Psoas muscle (tissue), 8 donors: ENCODE measurements around the gene MCM7. TPM values are rescaled to one million over a fixed set of nuclear protein-coding genes. Genes with fewer than 3 reads are reported as not detected.
"Not testable (repeated sequence)": the region's sequence is repeated elsewhere in the genome, so short reads cannot be mapped to it uniquely, and the experiment has no call there.

Experiments
- ATAC-seq, 4 donors: fragments of 200-7000 bp; cut with Tn5 transposase; one replicate each; pipeline ENCODE4 v1.9.1; 2020; ENCODE audit warnings: moderate library complexity in 3 of 4, mild to moderate bottlenecking in 2 of 4
- DNase-seq, 2 donors: peaks; one replicate each; pipeline ENCODE4 v3.0.0-alpha.2; 2020
- H3K27ac ChIP-seq: fragments of 200-600 bp; one replicate; pipeline ENCODE4 v1.8.0; 2022
- H3K27me3 ChIP-seq, 3 donors: fragments of 200-600 bp in 1 of 3; one replicate each; pipeline versions ENCODE4 v1.6.1 to v1.8.0; 2013 to 2022; ENCODE audit warnings: low read length in 2 of 3, mild to moderate bottlenecking in 2 of 3, moderate library complexity in 1 of 3; ENCODE audit not compliant: insufficient read depth in 3 of 3
- H3K36me3 ChIP-seq, 2 donors: fragments of 200-600 bp in 1 of 2; one replicate each; pipeline versions ENCODE4 v1.6.1 to v1.8.0; 2013 to 2022; ENCODE audit warnings: low read depth in 1 of 2, mild to moderate bottlenecking in 1 of 2, moderate library complexity in 1 of 2; ENCODE audit not compliant: insufficient read depth in 1 of 2
- H3K4me1 ChIP-seq: fragments of 200-600 bp; one replicate; pipeline ENCODE4 v1.8.0; 2022
- H3K4me3 ChIP-seq: fragments of 200-600 bp; one replicate; pipeline ENCODE4 v1.8.0; 2022; ENCODE audit warnings: mild to moderate bottlenecking
- H3K9me3 ChIP-seq: fragments of 200-600 bp; one replicate; pipeline ENCODE4 v1.8.0; 2022
- WGBS, 3 donors: extraction: QIAGEN DNeasy Blood & Tissue Kit; methylation state at CpG; one replicate each; pipeline versions ENCODE4 v1.1.6 to v1.1.7; 2013; 5-methylcytosine and 5-hydroxymethylcytosine counted together
- intact Hi-C, 2 donors: fragments of 100-400 bp; cut with DNase I; formaldehyde crosslinking; loops; one replicate each; pipeline versions ENCODE4 v1.11.0 to v1.14.2; 2022
- polyA plus RNA-seq, 3 donors: library from polyadenylated mRNA; stranded (reverse); fragments of 200-250 nt; gene quantifications; one replicate each; pipeline ENCODE4 v1.2.3, GENCODE V29; 2013
- total RNA-seq, 4 donors: library from RNA; stranded (reverse); fragmentation: NEBNext Ultra II Directional in 2 of 4; extraction: Animal tissue kit (Norgen Biotek cat#: 25700) in 2 of 4; gene quantifications; one replicate each; pipeline versions ENCODE4 v1.2.1 to v1.2.4, GENCODE V29; 2021 to 2023
- TF ChIP-seq, protein P1 (sequence below): fragments of 200-600 bp; IDR thresholded peaks from one replicate; pipeline ENCODE4 v1.8.0; 2022; ENCODE audit warnings: antibody characterized with exemption
- donor health status: healthy with polysubstance abuse.
- donor health status: DM: no; HTN: no; CAD: no; lungs with moderate emphysema.
- donor health status: Bipolar disorder and iron deficiency.
- donor health status: healthy.
- donor health status: DM: yes; HTN: yes; CAD: no.
- donor health status: DM: no; HTN: no; CAD: no.
- donor health status: DM: no; HTN: no; CAD: no.
- donor health status: DM: yes; HTN: yes; CAD: no.

The MCM7 gene
- total and polyA plus RNA-seq, 7 donors = 24.6 to 40.6 (median 33.3) TPM

- ATAC-seq (no peak), DNase-seq (no peak)
- Histone ChIP-seq H3K27ac (no peak overlapping the region), H3K9me3 (no peaks in the 10 kb centered on the region), H3K27me3 (no peaks in the 10 kb centered on the region), H3K4me3 (no peak overlapping the region), H3K36me3 (no peaks in the 10 kb centered on the region), H3K4me1 (peaks cover 7% of the 10 kb centered on the region)
- TF ChIP-seq, protein P1, sequence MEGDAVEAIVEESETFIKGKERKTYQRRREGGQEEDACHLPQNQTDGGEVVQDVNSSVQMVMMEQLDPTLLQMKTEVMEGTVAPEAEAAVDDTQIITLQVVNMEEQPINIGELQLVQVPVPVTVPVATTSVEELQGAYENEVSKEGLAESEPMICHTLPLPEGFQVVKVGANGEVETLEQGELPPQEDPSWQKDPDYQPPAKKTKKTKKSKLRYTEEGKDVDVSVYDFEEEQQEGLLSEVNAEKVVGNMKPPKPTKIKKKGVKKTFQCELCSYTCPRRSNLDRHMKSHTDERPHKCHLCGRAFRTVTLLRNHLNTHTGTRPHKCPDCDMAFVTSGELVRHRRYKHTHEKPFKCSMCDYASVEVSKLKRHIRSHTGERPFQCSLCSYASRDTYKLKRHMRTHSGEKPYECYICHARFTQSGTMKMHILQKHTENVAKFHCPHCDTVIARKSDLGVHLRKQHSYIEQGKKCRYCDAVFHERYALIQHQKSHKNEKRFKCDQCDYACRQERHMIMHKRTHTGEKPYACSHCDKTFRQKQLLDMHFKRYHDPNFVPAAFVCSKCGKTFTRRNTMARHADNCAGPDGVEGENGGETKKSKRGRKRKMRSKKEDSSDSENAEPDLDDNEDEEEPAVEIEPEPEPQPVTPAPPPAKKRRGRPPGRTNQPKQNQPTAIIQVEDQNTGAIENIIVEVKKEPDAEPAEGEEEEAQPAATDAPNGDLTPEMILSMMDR = no peak
- intact Hi-C loops = no loop called here
- 63 to 68% (median 64%) methylated on average over 7 of the region's 7 CpGs for WGBS, 3 donors
Observed at GRCh38 chr7:100132126-100132525, 30.9 kb upstream of the MCM7 start.

DNA sequence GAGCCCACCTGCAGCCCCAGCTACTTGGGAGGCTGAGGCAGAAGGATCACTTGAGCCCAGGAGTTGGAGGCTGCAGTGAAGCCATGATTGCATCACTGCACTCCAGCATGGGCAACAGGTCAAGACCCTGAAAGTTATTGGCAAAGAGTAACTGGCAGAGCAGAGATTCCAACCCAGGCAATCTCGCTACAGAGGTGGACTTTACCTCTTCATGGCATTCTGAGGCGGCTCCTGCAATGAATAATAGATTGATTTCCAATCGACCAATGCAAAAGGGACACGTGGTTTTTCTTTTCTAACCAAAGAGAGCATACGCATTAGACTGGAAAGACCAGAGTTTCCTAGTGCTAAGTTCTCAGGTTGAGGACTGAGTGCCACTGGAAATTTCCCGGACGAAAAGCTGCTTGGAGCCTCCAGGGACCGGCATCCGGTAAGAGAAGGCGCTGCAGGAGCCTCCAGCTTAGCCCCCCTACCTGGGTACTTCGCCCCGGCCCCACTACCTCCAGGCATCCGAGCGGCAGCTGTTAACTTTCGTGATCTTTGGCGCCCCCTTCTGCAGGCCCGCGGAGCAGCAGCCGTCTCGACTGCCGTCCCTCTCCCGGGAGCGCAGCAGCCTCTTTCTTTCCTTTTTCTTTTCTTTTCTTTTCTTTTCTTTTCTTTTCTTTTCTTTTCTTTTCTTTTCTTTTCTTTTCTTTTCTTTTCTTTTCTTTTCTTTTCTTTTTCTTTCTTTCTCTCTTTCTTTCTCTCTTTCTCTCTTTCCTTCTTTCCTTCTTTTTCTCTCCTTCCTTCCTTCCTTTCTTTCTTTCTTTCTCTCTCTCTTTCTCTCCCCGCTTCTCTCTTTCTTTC, 29.6 kb upstream of the MCM7 start:
- Histone ChIP-seq H3K4me1 (peaks cover 12% of the 10 kb centered on the region), H3K36me3 (no peaks in the 10 kb centered on the region), H3K4me3 (peak overlapping the region; percentile 12), H3K27ac (no peak overlapping the region), H3K27me3 (no peaks in the 10 kb centered on the region), H3K9me3 (no peaks in the 10 kb centered on the region)
- TF ChIP-seq, protein P1 = peak; percentile 80
- DNase-seq (peak; percentile 75 to 88), ATAC-seq (no peak)
- intact Hi-C loops = no loop called here
- 13 to 14% (median 14%) methylated on average over 24 of the region's 24 CpGs for WGBS, 3 donors

DNA sequence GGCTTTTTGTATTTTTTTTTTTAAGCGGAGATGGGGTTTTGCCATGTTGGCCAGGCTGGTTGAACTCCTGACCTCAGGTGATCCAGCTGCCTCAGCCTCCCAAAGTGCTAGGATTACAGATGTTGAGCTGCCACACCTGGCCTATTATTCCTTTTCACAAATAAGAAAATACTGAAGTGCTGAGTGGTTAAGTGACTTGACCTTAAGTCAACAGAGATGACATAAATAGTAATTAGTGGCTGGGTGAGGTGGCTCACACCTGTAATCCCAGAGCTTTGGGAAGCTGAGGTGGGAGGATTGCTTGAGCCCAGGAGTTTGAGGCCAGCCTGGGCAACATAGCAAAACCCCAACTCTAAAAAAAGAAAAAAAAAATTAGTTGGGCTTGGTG, 29.0 kb upstream of the MCM7 start:
- ATAC-seq, H3K27ac ChIP-seq, H3K9me3 ChIP-seq, H3K36me3 ChIP-seq, intact Hi-C loops, H3K27me3 ChIP-seq, DNase-seq, H3K4me3 ChIP-seq: not testable (repeated sequence)
- WGBS, 3 donors = 92 to 98% (median 92%) methylated on average over 1 of the region's 1 CpG
- H3K4me1 ChIP-seq = peaks cover 17% of the 10 kb centered on the region

DNA sequence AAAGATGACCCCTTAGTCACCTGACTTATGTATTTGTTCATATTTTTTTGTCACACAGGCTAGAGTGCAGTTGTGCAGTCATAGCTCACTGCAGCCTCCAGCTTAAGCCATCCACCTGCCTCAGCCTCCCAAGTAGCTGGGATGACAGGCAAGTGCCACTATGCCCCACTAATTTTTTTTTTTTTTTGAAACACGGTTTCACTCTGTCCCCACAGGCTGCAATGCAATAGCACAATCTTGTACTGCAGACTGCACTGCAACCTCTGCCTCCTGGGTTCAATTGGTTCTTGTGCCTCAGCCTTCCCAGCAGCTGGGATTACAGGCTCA, 27.4 kb upstream of the MCM7 start:
- no peaks in the 10 kb centered on the region for H3K9me3 ChIP-seq
- ATAC-seq (no peak), DNase-seq (no peak)
- H3K4me3 ChIP-seq = no peak overlapping the region
- H3K4me1 ChIP-seq = peaks cover 17% of the 10 kb centered on the region
- intact Hi-C loops = loop anchor here (5.0 kb wide), 3 partner anchors 36 to 136 kb away; partner anchors contain the start of gene COPS6 (in 1 of the 2)
- H3K27ac ChIP-seq = no peak overlapping the region
- WGBS, 3 donors = 50 to 68% (median 61%) methylated on average over 1 of the region's 1 CpG
- no peaks in the 10 kb centered on the region for H3K27me3 ChIP-seq
- TF ChIP-seq, protein P1 = no peak
- H3K36me3 ChIP-seq = no peaks in the 10 kb centered on the region

DNA sequence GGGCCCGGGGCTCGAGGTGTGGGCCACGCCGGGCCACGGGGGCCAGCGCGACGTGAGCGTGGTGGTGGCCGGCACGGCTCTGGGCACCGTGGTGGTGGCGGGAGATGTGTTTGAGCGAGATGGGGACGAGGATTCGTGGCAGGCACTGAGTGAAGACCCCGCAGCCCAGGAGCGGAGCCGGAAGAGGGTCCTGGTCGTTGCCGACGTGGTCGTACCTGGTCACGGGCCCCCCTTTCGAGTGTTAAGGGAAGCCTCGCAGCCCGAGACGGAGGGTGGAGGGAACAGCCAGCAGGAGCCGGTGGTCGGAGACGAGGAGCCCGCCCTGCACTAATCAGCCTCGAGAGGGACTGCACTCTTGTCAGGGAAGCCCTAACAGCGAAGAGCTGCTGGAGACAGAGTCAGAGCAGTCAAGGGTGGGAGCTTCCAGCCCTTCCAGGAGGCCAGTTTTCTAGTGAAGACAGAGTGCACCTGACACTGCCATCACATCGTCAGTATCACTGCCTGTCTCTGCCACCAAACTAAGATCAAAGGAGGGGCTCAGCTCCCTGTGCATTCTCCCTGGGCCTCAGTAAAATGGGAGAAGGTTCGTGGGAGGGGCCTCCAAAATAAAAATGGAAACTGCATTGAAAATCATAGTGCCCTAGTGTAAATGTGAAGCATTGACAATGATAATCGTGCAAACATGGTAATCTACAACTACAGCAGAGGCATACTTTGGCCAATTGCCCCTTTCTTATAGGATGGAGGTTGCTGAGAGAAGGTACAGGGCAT, 26.9 kb upstream of the MCM7 start:
- Histone ChIP-seq H3K4me1 (peaks cover 17% of the 10 kb centered on the region), H3K4me3 (peak overlapping the region; percentile 92), H3K27me3 (no peaks in the 10 kb centered on the region), H3K9me3 (no peaks in the 10 kb centered on the region), H3K36me3 (no peaks in the 10 kb centered on the region), H3K27ac (peak overlapping the region; percentile 91)
- TF ChIP-seq, protein P1 = no peak
- 4 to 11% (median 5%) methylated on average over 37 of the region's 37 CpGs for WGBS, 3 donors
- intact Hi-C loops = loop anchor here (5.0 kb wide), 3 partner anchors 36 to 136 kb away; partner anchors contain the start of gene COPS6 (in 1 of the 2)
- DNase-seq (peak; percentile 32 to 61), ATAC-seq (no peak)
